ENCODE data around the gene AGBL1.

The AGBL1 gene

DNA sequence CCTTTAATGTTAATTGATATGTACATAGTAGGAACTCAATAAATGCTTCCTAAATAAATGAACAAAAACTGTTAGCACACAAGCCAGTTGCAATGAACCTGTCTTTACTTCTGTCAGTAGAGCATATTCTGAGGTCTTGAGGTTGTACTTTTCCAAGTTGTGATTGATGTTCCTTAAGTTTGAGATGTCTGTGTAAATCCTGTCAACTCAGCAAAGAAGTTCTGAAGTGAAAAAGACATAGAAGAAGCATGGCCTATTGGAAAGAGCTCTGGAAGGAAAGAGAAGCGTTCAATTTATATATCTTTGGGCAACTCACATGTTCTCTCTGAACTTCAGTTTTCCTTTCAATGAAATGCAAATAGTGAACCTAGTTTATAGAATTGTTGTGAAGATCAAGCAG lies 269.9 kb downstream of the AGBL1 start:
- DNase-seq (ENCODE audit: low read depth) = no peak
- TF ChIP-seq, protein P1, sequence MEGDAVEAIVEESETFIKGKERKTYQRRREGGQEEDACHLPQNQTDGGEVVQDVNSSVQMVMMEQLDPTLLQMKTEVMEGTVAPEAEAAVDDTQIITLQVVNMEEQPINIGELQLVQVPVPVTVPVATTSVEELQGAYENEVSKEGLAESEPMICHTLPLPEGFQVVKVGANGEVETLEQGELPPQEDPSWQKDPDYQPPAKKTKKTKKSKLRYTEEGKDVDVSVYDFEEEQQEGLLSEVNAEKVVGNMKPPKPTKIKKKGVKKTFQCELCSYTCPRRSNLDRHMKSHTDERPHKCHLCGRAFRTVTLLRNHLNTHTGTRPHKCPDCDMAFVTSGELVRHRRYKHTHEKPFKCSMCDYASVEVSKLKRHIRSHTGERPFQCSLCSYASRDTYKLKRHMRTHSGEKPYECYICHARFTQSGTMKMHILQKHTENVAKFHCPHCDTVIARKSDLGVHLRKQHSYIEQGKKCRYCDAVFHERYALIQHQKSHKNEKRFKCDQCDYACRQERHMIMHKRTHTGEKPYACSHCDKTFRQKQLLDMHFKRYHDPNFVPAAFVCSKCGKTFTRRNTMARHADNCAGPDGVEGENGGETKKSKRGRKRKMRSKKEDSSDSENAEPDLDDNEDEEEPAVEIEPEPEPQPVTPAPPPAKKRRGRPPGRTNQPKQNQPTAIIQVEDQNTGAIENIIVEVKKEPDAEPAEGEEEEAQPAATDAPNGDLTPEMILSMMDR (IDR thresholded peaks at IDR 0.05; ENCODE audit: control insufficient read depth, insufficient read depth, low read depth, low read length, missing control alignments) = no peak
- H3K4me3 ChIP-seq (ENCODE audit: control insufficient read depth, low read depth, low read length) = no peak overlapping the region

DNA sequence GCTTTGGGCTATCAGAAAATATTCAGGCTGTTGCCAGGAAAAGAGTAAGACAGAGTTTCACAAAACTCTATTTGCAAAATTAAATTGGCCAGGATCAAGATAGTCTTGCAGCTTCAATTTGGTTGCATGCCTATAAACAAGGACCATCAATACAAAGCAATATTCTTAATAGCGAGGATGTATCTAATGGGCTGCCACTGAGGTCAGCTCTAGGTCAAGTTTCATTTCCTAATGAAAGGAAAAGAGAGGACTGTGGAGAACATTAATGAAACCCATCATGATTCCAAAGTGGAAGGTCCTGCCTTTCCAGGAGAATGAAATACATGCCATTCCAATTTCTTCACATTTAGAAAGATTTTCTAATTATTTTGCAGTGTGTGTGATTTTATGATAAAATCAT lies 273.5 kb downstream of the AGBL1 start:
- TF ChIP-seq, protein P1 (IDR thresholded peaks at IDR 0.05; ENCODE audit: control insufficient read depth, insufficient read depth, low read depth, low read length, missing control alignments) = no peak
- DNase-seq (ENCODE audit: low read depth) = no peak
- no peak overlapping the region for H3K4me3 ChIP-seq (ENCODE audit: control insufficient read depth, low read depth, low read length)

DNA sequence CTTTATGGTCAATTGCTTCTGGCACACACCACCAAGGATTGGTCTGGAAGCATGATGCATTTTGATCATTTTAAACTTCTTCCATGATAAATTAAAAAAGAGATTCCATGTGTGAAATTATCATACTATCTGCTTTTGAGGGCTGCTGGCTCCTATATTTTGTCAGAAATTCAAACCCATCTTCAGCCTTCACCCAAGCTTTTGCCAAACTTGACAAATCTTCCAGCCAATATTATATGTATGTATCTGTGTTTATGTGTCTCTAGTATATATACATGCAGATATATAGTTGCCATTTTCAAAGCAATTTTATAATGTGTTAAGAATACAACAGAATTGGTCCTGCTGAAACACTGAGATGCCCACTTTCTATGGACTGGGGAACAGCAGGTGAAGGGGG lies 275.7 kb downstream of the AGBL1 start:
- no peak for DNase-seq (ENCODE audit: low read depth)
- TF ChIP-seq, protein P1 (IDR thresholded peaks at IDR 0.05; ENCODE audit: control insufficient read depth, insufficient read depth, low read depth, low read length, missing control alignments) = no peak
- H3K4me3 ChIP-seq (ENCODE audit: control insufficient read depth, low read depth, low read length) = no peak overlapping the region

DNA sequence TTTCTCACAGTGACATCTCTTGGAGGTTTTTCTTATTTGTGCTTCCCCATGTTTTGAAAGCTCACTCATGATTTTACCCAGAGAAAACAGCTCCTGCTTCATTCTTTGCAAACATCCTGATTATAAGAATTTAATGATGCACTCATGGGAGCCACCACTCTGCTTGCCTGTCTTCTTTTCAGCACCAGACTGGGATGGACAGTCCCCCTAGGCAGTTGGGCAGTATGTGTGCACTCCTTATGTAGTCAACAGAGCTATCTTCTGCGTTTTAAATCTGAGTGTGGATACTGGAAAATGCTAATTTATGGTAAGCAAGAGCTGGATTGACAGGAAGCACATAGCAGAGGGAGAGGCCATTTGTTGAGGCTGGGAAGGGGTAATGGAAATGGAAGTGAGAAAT lies 276.1 kb downstream of the AGBL1 start:
- DNase-seq (ENCODE audit: low read depth) = no peak
- H3K4me3 ChIP-seq (ENCODE audit: control insufficient read depth, low read depth, low read length) = no peak overlapping the region
- TF ChIP-seq, protein P1 (IDR thresholded peaks at IDR 0.05; ENCODE audit: control insufficient read depth, insufficient read depth, low read depth, low read length, missing control alignments) = no peak

DNA sequence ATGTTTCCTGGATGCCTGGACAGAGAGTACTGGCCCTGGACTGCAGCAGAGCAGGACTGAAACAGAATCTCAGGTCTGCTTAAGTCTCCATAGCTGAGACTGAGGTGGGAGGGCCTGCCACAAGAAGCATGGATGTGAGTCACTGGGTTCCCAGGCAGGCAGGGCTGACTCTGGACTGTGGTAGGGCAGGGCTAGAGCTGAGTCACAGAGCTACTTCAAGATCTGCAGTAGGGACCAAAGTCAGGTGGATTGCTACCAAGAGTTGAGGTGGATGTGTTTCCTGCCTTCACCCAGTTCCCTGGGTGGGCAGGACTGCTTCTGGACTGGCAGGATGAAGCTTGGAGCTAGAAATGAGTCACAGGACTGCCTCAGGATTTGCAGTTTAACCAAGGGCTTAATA lies 282.9 kb downstream of the AGBL1 start:
- TF ChIP-seq, protein P1 (IDR thresholded peaks at IDR 0.05; ENCODE audit: control insufficient read depth, insufficient read depth, low read depth, low read length, missing control alignments) = no peak
- H3K4me3 ChIP-seq (ENCODE audit: control insufficient read depth, low read depth, low read length) = no peak overlapping the region
- no peak for DNase-seq (ENCODE audit: low read depth)

DNA sequence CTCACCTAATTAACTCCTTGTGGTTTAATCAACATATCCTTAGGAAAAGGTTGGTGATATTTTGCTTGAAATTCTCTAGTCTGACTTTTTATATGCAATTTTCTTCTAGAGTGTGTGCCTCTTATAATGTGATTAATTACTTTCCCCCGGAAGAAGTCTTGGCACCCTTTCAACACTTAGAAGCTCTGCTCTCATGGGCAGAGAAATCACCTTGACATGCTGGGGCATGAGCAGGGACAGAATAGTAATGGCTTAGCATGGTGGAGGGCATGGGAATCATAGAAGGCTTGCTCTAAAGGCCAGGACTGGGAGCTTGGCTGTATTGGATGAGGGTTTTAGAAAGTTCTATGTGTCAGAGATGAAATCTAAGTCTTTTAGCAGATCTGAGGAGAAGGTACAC lies 293.5 kb downstream of the AGBL1 start:
- TF ChIP-seq, protein P1 (IDR thresholded peaks at IDR 0.05; ENCODE audit: control insufficient read depth, insufficient read depth, low read depth, low read length, missing control alignments) = no peak
- H3K4me3 ChIP-seq (ENCODE audit: control insufficient read depth, low read depth, low read length) = no peak overlapping the region
- DNase-seq (ENCODE audit: low read depth) = no peak

DNA sequence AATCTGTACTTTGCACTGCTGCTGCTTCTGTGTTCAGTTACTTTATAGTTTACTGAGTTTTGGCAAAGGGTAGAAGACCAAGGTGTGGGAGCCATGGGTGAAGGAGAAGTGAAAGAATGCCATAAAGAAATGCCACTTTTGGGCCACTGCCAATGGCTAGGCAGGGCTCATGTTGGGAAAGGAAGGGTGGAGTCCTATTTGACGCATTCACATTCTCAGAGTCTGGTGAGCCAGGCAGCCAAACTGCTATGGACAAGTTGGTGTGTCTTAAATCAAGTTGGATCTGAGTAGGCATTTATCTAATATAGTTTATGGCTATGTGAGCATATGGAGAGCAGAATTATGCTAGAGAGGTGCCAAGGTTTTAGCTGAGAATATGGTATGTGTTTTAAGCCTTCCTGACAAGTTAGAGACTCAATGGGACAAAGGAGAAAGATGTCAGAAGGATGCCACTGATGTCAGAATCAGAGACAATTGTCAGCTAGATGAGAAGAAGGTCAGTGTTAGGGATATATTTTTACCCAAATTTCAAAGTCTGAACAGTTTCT lies 296.1 kb downstream of the AGBL1 start:
- no peak overlapping the region for H3K4me3 ChIP-seq (ENCODE audit: control insufficient read depth, low read depth, low read length)
- TF ChIP-seq, protein P1 (IDR thresholded peaks at IDR 0.05; ENCODE audit: control insufficient read depth, insufficient read depth, low read depth, low read length, missing control alignments) = no peak
- no peak for DNase-seq (ENCODE audit: low read depth)

All from AG09309 (cell line).